ENCODE results near the gene TAGLN3.
A peak's percentile ranks its signal among the peaks of the same experiment; 100 is the strongest.
"Not testable (repeated sequence)": the region's sequence is repeated elsewhere in the genome, so short reads cannot be mapped to it uniquely, and the experiment has no call there.

TAGLN3 gene

GRCh38 chr3:112010636-112011035 is 11.9 kb downstream of the TAGLN3 start:
- DNase-seq (ENCODE audit: low read depth) = no peak

GRCh38 chr3:112011376-112011940 is 12.7 kb downstream of the TAGLN3 start:
- no peak for DNase-seq (ENCODE audit: low read depth)

- DNase-seq (ENCODE audit: low read depth) = no peak
Measured at GRCh38 chr3:112012205-112012992, 13.7 kb downstream of the TAGLN3 start.

- peak; percentile 22 for DNase-seq (ENCODE audit: low read depth)
Measured at GRCh38 chr3:112013058-112013783, 14.5 kb downstream of the TAGLN3 start.

GRCh38 chr3:112013784-112014143 is 15.0 kb downstream of the TAGLN3 start:
- no peak for DNase-seq (ENCODE audit: low read depth)

- no peak for DNase-seq (ENCODE audit: low read depth)
Measured at GRCh38 chr3:112017091-112017490, 18.4 kb downstream of the TAGLN3 start.

- no peak for DNase-seq (ENCODE audit: low read depth)
Measured at GRCh38 chr3:112018712-112019111, 20.0 kb downstream of the TAGLN3 start.

- DNase-seq (ENCODE audit: low read depth) = no peak
Measured at GRCh38 chr3:112019716-112020115, 21.0 kb downstream of the TAGLN3 start.

GRCh38 chr3:112020674-112021085 is 22.0 kb downstream of the TAGLN3 start:
- no peak for DNase-seq (ENCODE audit: low read depth)

GRCh38 chr3:112027142-112027541 is 28.4 kb downstream of the TAGLN3 start:
- no peak for DNase-seq (ENCODE audit: low read depth)

GRCh38 chr3:112027826-112028225 is 29.1 kb downstream of the TAGLN3 start:
- DNase-seq (ENCODE audit: low read depth) = no peak

GRCh38 chr3:112030901-112031300 is 32.2 kb downstream of the TAGLN3 start:
- DNase-seq (ENCODE audit: low read depth) = no peak

- no peak for DNase-seq (ENCODE audit: low read depth)
Measured at GRCh38 chr3:112032098-112032731, 33.5 kb downstream of the TAGLN3 start.

GRCh38 chr3:112034436-112034835 is 35.7 kb downstream of the TAGLN3 start, which contains the start of gene TMPRSS7:
TMPRSS7 (plus strand) TSS chr3:112034736; CDS start chr3:112034846, 110 bp downstream.
- DNase-seq (ENCODE audit: low read depth) = no peak

GRCh38 chr3:112035241-112035640 is 36.5 kb downstream of the TAGLN3 start:
- no peak for DNase-seq (ENCODE audit: low read depth)

- not testable (repeated sequence) for DNase-seq (ENCODE audit: low read depth)
Measured at GRCh38 chr3:112037194-112037593, 38.5 kb downstream of the TAGLN3 start.

- no peak for DNase-seq (ENCODE audit: low read depth)
Measured at GRCh38 chr3:112038863-112039262, 40.1 kb downstream of the TAGLN3 start.

- DNase-seq (ENCODE audit: low read depth) = no peak
Measured at GRCh38 chr3:112041321-112041720, 42.6 kb downstream of the TAGLN3 start.

- no peak for DNase-seq (ENCODE audit: low read depth)
Measured at GRCh38 chr3:112042842-112043280, 44.1 kb downstream of the TAGLN3 start.

GRCh38 chr3:112043621-112044201 is 45.0 kb downstream of the TAGLN3 start:
- peak; percentile 11 for DNase-seq (ENCODE audit: low read depth)

- no peak for DNase-seq (ENCODE audit: low read depth)
Measured at GRCh38 chr3:112046599-112046998, 47.9 kb downstream of the TAGLN3 start.

- DNase-seq (ENCODE audit: low read depth) = no peak
Measured at GRCh38 chr3:112047264-112047663, 48.5 kb downstream of the TAGLN3 start.
